NCI-H2227 (cell line): ENCODE results near the gene CACNA1A.

ENCODE experiments used
- DNase-seq: peaks from one replicate; lab custom pipeline; 2025; ENCODE audit not compliant: unreplicated experiment; lab: John Stamatoyannopoulos, UW

Gene CACNA1A

DNA sequence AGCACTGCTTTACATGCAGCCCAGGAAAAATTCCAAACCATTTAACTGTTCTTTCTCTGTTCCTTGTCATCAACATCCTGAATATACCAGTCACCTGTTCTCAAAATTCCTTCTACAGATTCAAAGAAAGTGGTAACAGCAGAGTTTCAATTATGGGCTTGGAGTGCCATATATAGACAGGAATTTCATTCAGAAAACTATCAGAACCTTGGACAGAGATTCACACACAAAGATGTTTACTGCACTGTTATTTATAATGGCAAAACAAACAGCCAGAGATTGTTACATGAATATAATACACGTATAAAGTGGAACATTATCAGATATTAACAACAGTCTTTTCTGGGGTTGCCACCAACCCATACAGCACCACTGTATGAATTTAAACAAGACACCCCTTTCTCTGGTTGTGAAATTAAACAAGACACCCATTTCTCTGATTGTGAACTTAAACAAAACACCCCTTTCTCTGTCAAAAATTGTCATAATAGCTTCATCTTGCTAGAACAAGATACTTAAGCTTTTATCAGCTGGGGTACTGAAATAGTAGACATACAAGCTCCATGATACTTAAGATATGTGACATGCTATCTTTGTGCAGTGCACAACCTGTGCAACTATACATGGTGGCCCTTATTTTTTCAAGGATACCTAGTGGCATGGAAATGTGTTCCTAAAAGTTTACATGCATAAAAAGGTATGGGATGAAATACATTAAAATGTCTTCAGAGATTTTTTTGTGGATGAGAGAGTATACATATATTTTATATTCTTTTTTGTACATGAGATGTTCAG, 12.6 kb downstream of the CACNA1A start:
- DNase-seq = no peak

DNA sequence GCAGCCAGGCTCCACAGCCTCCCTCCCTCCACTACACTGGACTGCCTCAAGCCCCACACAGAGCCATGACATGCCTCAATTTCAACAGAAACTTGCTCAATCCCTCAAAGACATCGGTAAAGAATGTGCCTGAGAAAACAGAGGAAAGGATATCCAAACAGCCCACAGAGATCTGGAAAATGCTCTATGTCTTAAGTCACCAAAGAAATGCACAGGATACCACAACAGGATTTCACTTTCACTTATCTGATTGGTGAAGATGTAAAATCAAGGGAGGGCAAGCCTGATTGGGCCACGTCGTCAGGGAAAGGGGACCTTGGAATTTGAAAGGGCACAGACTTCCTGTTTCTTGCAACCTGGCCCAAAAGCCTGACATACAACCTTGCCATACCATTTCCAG, 14.2 kb downstream of the CACNA1A start:
- DNase-seq = no peak

- DNase-seq = no peak
Measured at GRCh38 chr19:13487985-13488384, 18.3 kb downstream of the CACNA1A start.

DNA sequence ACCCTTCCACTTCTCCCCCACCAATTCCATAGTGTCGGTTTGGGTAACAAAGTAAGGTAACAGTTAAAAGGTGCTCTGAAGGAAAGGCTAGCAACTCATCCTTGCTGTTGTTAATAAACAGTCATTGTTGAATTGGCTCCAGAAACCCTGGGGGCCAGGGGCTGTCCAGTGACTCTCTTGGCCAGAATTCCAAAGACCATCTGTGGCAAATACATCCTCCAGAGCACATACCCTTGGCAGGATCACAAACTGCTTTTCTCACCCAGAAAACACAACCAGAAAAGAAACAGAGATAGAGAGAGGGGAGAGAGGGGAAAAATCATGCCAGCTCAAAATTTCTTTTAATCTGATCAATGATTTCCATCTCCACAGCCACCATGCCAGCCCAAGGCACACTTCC, 22.1 kb downstream of the CACNA1A start:
- no peak for DNase-seq

DNA sequence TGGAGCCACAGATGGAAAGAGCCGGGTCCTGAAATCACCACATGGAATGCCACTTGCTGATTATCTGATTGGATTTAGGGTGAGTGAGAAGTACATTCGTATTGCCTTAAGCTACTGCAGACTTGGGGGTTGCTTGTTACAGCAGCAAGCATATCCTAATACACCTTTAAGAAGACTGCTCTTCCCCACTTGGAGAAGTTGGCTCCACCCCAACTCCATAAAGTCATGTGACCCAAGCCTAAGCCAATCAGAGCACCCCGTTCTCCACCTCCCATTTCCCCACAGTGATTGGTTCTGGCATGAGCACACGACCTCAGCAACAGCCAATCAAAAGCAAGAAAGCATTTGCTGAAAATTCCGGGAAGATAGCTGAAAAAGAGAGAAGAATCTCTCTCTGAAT, 23.1 kb downstream of the CACNA1A start:
- no peak for DNase-seq

DNA sequence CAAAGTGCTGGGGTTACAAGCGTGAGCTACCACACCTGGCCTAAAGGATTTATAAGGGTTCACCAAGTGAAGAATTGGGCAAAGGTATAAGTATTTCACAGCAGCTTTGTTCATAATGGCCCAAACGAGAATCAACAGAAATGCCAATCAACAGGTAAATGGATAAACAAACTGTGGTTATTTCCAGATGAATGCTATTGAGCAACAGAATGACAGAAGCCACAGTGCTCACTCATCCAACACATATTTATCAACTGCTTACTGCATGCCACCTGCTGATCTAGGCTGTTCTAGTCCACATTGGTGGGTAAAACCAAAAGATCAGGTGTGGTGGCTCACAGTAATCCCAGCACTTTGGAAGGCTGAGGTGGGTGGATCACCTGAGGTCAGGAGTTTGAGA, 27.7 kb downstream of the CACNA1A start:
- no peak for DNase-seq

DNA sequence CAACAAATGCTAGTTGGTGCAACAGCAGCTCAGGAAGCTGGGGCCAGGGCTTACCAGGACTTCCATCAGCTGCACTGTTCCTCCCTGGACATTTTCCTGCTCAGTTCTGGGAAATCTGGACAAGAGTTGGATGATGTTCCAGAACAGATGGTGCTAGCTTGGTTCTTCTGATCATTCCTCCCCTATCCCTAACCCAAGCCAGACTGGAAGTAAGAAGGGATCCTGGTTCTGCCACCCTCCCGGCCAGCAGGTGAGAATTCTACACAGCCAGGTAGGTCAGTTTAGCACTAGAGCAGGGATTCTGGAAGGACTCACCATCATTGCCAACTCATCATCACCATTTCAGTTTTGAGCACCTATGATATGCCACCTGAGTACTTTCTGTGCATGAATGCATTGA, 30.2 kb downstream of the CACNA1A start:
- DNase-seq = no peak

DNA sequence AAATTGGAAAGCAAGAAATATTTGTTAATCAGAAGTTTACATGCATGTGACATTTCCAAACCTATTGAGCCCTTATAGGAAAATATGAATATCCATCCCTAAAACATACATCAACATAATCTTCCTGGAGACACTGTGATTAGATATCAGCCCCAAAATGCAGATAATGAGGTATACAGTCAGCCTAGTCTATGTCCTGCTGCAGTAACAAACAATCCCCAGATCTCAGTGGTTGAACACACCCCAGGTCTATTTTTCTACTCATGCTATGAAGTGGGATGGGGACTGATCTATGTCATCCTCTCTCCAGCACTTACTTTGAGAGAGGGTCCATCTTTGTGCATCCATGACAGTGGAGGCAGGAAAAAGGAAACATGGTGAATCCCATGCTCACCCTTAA, 31.2 kb downstream of the CACNA1A start:
- no peak for DNase-seq

GRCh38 chr19:13466697-13467096, 39.6 kb downstream of the CACNA1A start:
- DNase-seq = no peak

GRCh38 chr19:13463296-13463695, 43.0 kb downstream of the CACNA1A start:
- no peak for DNase-seq

- no peak for DNase-seq
Measured at GRCh38 chr19:13461536-13461935, 44.7 kb downstream of the CACNA1A start.

DNA sequence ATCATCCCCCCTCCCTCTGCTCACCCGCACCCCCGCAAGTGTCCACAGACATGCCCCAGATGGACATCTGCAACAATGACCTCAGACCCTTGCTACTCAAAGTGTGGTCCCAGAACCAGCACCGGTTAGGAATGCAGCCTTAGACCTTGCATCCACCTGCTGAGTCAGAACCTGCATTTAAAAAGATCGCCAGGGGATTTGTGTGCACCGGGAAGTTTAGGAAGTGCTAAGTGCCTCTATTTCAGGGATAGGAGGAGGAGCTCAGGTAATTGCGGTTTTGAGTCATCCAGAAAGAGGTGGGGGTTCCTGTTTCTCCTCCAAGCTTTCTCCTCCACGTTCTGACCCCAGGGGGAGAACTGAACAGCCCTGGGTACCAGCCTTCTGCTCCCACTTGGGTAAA, 46.2 kb downstream of the CACNA1A start:
- no peak for DNase-seq

- peak; percentile 7 for DNase-seq
Measured at GRCh38 chr19:13459351-13459750, 46.9 kb downstream of the CACNA1A start.

GRCh38 chr19:13451434-13451995, 54.8 kb downstream of the CACNA1A start:
- no peak for DNase-seq

DNA sequence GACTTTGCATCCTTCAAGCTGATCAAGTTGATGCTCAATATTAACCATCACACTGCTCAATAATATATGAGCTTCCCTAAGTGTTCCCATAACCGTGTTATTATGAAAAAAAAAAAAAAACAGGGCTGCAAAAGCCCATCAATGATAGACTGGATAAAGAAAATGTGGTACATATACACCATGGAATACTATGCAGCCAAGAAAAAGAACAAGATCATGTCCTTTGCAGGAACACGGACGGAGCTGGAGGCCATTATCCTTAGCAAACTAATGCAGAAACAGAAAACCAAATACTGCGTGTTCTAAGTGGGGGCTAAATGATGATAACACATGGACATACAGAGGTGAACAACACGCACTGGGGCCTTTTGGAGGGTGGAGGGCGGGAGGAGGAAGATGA, 58.3 kb downstream of the CACNA1A start:
- DNase-seq = no peak

GRCh38 chr19:13441810-13442512, 64.3 kb downstream of the CACNA1A start:
- DNase-seq = no peak

DNA sequence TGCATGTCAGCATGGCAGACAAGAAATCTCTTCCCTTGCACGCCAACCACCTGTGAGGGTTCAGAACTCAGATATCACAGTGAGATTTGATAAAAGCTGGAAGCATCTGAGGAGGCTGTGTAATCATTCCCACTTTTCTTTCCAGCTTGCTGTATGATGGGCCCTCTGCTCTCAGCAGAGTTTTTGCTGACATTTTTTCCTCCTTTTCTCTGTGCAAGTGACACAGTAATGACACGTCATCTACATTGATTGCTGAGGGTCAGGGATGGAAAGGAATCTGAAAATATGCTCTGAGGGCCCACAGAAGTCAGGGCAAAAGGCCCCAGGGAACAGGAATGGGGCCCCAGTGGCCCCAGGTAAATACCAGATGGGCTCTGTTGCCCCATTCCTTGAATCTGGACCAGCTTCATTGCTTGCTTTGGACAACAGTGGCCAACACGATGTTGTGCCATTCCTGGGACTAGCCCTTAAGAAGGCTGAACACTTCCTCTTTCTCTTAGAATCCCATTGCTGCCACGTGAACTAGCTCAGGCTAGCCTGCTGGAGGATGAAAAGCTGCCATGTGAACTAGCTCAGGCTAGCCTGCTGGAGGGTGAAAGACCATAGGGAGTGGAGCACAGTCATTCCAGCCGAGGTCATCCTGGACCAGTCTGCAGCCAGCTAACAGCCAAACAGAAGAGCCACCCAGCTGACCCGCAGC, 68.2 kb downstream of the CACNA1A start:
- DNase-seq = no peak

DNA sequence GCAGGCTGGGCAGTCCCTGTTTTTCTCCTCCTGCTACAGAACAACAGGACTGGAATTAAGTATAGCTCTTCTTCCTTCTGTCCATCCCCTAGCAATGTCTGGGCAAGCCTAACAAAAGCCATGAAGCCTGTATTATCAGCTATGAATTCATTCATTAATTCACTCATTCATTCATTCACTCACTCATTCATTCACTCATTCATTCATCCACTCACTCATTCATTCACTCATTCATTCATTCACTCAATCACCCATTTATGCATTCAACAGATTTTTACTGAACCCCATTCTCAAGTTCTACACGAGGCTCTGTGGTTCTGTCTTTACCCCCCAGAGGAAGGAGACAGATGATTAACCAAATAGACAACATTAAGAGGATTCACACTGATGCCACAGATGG, 69.9 kb downstream of the CACNA1A start:
- no peak for DNase-seq

- DNase-seq = peak; percentile 6
Measured at GRCh38 chr19:13430790-13431582, 75.3 kb downstream of the CACNA1A start.

GRCh38 chr19:13429563-13429962, 76.7 kb downstream of the CACNA1A start:
- no peak for DNase-seq

GRCh38 chr19:13428352-13428751, 77.9 kb downstream of the CACNA1A start:
- DNase-seq = peak; percentile 6
